ENCODE results near the gene TMEM131. TPM values are rescaled to one million over a fixed set of nuclear protein-coding genes. Genes with fewer than 3 reads are reported as not detected.
"Not testable (repeated sequence)": the region's sequence is repeated elsewhere in the genome, so short reads cannot be mapped to it uniquely, and the experiment has no call there.

The TMEM131 gene
- total RNA-seq, 2 experiments from 2014 or later = 31.3 to 31.9 TPM

DNA sequence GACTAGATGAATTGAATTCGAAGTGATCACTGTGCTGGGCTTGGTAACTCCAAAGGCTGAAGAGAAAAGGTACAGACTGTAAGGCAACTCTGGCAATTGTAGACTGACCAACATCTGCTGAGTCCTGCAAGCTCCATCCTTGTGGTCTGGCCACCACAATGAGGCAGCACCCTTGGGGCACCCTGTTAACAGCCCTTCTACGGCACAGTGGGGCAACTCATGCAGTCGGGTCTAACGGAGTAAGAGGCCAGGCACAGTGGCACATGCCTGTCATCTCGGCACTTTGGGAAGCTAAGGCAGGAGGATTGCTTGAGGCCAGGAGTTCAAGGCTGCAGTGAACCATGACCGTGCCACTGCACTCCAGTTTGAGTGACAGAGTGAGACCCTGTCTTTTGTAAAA, 155.6 kb downstream of the TMEM131 start:
- CTCF ChIA-PET = interaction anchor here (1.4 kb wide), 1 partner anchor 33 kb away, joined by 4 read pairs; no protein-coding TSS in a partner anchor
- Mint-ChIP-seq H3K27ac (no peak overlapping the region), H3K4me1 (peaks cover 10% of the 10 kb centered on the region), H3K4me3 (no peak overlapping the region), H3K27me3 (no peaks in the 10 kb centered on the region), H3K9me3 (no peaks in the 10 kb centered on the region), H3K36me3 (ENCODE audit: low read depth) (peaks cover 38% of the 10 kb centered on the region)
- no peak for DNase-seq
- POLR2A ChIA-PET = no interaction called here

- no peak overlapping the region for H3K27ac Mint-ChIP-seq
- POLR2A ChIA-PET = interaction anchor here (0.9 kb wide), 1 partner anchor 36 kb away, joined by 4 read pairs; no protein-coding TSS in a partner anchor
- no peak overlapping the region for H3K4me3 Mint-ChIP-seq
- DNase-seq = no peak
- no peaks in the 10 kb centered on the region for H3K27me3 Mint-ChIP-seq
- H3K4me1 Mint-ChIP-seq = peaks cover 14% of the 10 kb centered on the region
- H3K36me3 Mint-ChIP-seq (ENCODE audit: low read depth) = peaks cover 30% of the 10 kb centered on the region
- CTCF ChIA-PET = interaction anchor here (0.6 kb wide), 1 partner anchor 19 kb away, joined by 3 read pairs; no protein-coding TSS in a partner anchor
- no peaks in the 10 kb centered on the region for H3K9me3 Mint-ChIP-seq
Observed at GRCh38 chr2:97834610-97835009, 161.1 kb downstream of the TMEM131 start.

GRCh38 chr2:97831121-97831520, 164.6 kb downstream of the TMEM131 start:
- Mint-ChIP-seq H3K27ac (no peak overlapping the region), H3K9me3 (no peaks in the 10 kb centered on the region), H3K4me3 (no peak overlapping the region), H3K36me3 (ENCODE audit: low read depth) (peaks cover 30% of the 10 kb centered on the region), H3K27me3 (no peaks in the 10 kb centered on the region), H3K4me1 (peaks cover 20% of the 10 kb centered on the region)
- POLR2A ChIA-PET = no interaction called here
- CTCF ChIA-PET = no interaction called here
- DNase-seq = no peak

- H3K36me3 Mint-ChIP-seq (ENCODE audit: low read depth) = peaks cover 30% of the 10 kb centered on the region
- H3K9me3 Mint-ChIP-seq, DNase-seq, H3K27ac Mint-ChIP-seq, H3K4me1 Mint-ChIP-seq, CTCF ChIA-PET, H3K27me3 Mint-ChIP-seq, H3K4me3 Mint-ChIP-seq, POLR2A ChIA-PET: not testable (repeated sequence)
Observed at GRCh38 chr2:97829255-97829654, 166.5 kb downstream of the TMEM131 start.

DNA sequence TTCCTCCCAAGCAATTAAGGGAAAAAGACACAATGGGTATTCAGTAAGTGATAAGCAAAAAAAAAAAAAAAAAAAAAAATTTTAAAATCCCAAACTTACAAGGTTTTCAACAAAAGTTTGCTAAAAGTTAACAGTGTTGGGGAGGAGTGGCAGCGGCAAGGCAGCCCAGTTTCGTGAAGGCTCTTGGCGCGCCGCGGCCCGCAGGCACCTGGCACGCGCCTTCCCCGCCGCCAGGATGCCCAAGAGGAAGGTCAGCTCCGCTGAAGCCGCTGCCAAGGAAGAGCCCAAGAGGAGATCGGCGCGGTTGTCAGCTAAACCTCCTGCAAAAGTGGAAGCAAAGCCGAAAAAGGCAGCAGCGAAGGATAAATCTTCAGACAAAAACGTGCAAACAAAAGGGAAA, 168.7 kb downstream of the TMEM131 start:
- H3K36me3 Mint-ChIP-seq (ENCODE audit: low read depth) = peaks cover 33% of the 10 kb centered on the region
- H3K9me3 Mint-ChIP-seq, DNase-seq, H3K27me3 Mint-ChIP-seq, H3K27ac Mint-ChIP-seq, H3K4me3 Mint-ChIP-seq, H3K4me1 Mint-ChIP-seq, POLR2A ChIA-PET: not testable (repeated sequence)
- CTCF ChIA-PET = interaction anchor here (0.6 kb wide), 1 partner anchor 260 kb away, joined by 3 read pairs; no protein-coding TSS in a partner anchor

- CTCF ChIA-PET, H3K4me1 Mint-ChIP-seq, H3K4me3 Mint-ChIP-seq, H3K27ac Mint-ChIP-seq, H3K27me3 Mint-ChIP-seq, H3K9me3 Mint-ChIP-seq, POLR2A ChIA-PET, DNase-seq: not testable (repeated sequence)
- H3K36me3 Mint-ChIP-seq (ENCODE audit: low read depth) = peaks cover 36% of the 10 kb centered on the region
Observed at GRCh38 chr2:97826266-97826847, 169.4 kb downstream of the TMEM131 start.

- H3K4me1 Mint-ChIP-seq, H3K27me3 Mint-ChIP-seq, H3K4me3 Mint-ChIP-seq, H3K27ac Mint-ChIP-seq, CTCF ChIA-PET, DNase-seq, H3K9me3 Mint-ChIP-seq, POLR2A ChIA-PET: not testable (repeated sequence)
- peaks cover 23% of the 10 kb centered on the region for H3K36me3 Mint-ChIP-seq (ENCODE audit: low read depth)
Observed at GRCh38 chr2:97824011-97824410, 171.7 kb downstream of the TMEM131 start.

GRCh38 chr2:97821862-97822261, 173.9 kb downstream of the TMEM131 start:
- H3K4me1 Mint-ChIP-seq, H3K4me3 Mint-ChIP-seq, H3K27ac Mint-ChIP-seq, H3K27me3 Mint-ChIP-seq, H3K9me3 Mint-ChIP-seq, DNase-seq: not testable (repeated sequence)
- H3K36me3 Mint-ChIP-seq (ENCODE audit: low read depth) = peaks cover 17% of the 10 kb centered on the region
- ChIA-PET CTCF (interaction anchor here (1.5 kb wide), 1 partner anchor 15 kb away, joined by 4 read pairs; no protein-coding TSS in a partner anchor), POLR2A (interaction anchor here (1.3 kb wide), 1 partner anchor 36 kb away, joined by 3 read pairs; no protein-coding TSS in a partner anchor)

GRCh38 chr2:97819754-97820153, 176.0 kb downstream of the TMEM131 start:
- Mint-ChIP-seq H3K4me3 (no peak overlapping the region), H3K27ac (no peak overlapping the region), H3K27me3 (no peaks in the 10 kb centered on the region), H3K9me3 (no peaks in the 10 kb centered on the region), H3K36me3 (ENCODE audit: low read depth) (peaks cover 17% of the 10 kb centered on the region), H3K4me1 (no peaks in the 10 kb centered on the region)
- DNase-seq = no peak
- ChIA-PET POLR2A (no interaction called here), CTCF (no interaction called here)

DNA sequence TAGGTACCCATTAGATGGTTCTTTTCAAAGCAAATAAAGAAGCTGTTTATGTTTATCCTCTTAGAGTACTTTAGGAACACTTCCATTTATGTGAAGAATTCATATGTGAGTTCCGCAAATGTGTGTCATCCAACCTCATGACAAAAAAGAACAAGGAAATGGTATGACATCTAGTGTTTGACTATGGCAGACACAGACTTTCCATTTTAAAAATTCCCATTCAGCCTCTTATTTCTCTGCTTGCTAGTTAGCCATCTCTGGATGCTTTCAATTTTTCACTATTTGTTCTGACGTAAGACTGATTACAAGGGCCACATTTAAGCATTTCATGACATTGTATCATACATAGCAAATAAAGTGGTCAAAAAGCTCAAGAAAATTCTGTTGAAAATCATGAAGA, 179.3 kb downstream of the TMEM131 start:
- CTCF ChIA-PET = no interaction called here
- DNase-seq = no peak

DNA sequence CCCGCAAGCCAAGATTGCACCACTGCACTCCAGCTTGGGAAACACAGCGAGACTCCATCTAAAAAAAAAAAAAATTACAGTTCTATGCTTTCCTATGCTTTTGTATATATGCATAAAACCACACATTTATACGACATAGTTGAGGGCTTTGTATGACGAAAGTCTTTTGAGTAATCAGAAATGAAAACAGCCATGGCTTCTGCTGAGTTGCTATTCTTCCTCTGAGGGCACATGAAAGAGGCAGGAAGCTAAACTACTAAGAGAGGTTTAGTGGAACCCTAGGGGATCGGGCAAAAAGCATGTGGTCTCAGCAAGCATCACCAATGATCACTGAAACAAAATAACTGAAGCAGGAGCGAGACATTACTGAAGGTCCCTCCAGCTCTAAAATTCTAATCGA, 182.8 kb downstream of the TMEM131 start:
- CTCF ChIA-PET = no interaction called here
- Mint-ChIP-seq H3K4me1 (no peaks in the 10 kb centered on the region), H3K27me3 (no peaks in the 10 kb centered on the region), H3K36me3 (ENCODE audit: low read depth) (peaks cover 18% of the 10 kb centered on the region), H3K4me3 (no peak overlapping the region), H3K27ac (no peak overlapping the region), H3K9me3 (no peaks in the 10 kb centered on the region)
- POLR2A ChIA-PET = no interaction called here
- no peak for DNase-seq

More for the DNA sequence above, 179.3 kb downstream of the TMEM131 start:
- H3K9me3 Mint-ChIP-seq = no peaks in the 10 kb centered on the region
- H3K4me3 Mint-ChIP-seq = no peak overlapping the region
- peaks cover 17% of the 10 kb centered on the region for H3K36me3 Mint-ChIP-seq (ENCODE audit: low read depth)
- H3K4me1 Mint-ChIP-seq = no peaks in the 10 kb centered on the region
- POLR2A ChIA-PET = no interaction called here
- H3K27me3 Mint-ChIP-seq = no peaks in the 10 kb centered on the region
- no peak overlapping the region for H3K27ac Mint-ChIP-seq

DNA sequence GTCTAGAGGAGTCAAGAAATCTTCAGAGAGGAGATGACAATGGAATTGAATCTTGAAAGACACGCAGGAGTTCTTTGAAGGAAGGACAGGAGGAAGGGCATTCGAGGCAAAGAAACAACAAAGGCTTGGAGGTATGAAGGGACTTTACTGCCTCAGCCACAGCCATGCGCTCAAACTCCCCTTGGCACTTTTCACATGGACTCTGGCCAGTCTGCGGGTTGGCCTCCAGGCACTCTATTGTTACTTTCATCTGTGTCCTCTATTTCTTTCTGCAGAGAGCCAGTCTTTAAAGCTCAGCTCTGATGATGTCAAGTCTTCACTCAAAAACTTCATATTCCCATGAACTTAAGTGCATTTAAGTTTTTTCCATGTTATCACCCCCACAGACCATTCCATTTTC, 186.9 kb downstream of the TMEM131 start:
- CTCF ChIA-PET = no interaction called here
- no peaks in the 10 kb centered on the region for H3K9me3 Mint-ChIP-seq
- peaks cover 19% of the 10 kb centered on the region for H3K36me3 Mint-ChIP-seq (ENCODE audit: low read depth)
- no peak overlapping the region for H3K4me3 Mint-ChIP-seq
- no peak overlapping the region for H3K27ac Mint-ChIP-seq
- POLR2A ChIA-PET = no interaction called here
- peaks cover 3% of the 10 kb centered on the region for H3K4me1 Mint-ChIP-seq
- no peaks in the 10 kb centered on the region for H3K27me3 Mint-ChIP-seq
- DNase-seq = no peak

DNA sequence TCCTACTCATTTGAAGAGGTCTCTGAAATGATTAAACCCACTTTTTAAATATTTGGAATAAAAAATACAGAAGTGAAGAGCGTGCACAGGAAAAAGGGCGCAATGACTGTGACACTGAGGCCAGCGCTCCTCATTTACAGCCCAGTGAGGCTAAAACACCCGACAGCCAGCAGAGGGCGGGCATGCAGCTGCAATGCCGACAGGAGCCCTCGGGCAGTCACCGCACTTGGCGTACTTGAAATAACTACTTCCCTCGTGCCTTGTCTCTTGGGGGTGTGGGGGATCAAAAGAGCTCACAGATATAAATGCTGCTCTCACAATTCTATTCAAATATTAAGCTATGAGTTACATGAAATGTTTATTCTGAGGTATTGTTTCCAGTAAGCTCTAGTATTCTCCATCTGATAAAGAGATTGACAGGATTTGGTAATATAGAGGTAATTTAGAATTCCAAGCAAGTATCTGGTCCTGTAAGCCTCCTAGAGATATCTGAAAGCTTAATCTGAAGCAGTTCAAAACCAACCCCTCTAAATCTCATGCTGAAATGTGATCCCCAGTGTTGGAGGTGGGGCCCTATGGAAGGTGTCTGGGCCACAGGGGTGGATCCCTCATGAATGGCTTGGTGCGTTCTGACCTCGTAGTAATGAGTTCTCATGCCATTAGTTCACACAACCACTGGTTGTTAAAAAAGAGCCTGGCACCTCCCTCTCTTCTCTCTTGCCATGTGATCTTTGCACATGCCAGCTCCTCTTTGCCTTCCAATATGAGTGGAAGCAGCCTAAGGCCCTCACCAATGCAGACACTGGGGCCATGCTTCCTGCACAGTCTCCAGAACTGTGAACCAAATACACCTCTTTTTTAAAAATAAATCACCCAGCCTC, 188.8 kb downstream of the TMEM131 start:
- no peak overlapping the region for H3K27ac Mint-ChIP-seq
- POLR2A ChIA-PET = interaction anchor here (1.1 to 1.4 kb wide), 2 partner anchors 63 to 188 kb away, joined by 3 to 5 read pairs; no protein-coding TSS in a partner anchor
- H3K9me3 Mint-ChIP-seq = no peaks in the 10 kb centered on the region

More for the DNA sequence above, 188.8 kb downstream of the TMEM131 start:
- Mint-ChIP-seq H3K27me3 (no peaks in the 10 kb centered on the region), H3K4me1 (peaks cover 3% of the 10 kb centered on the region), H3K4me3 (no peak overlapping the region), H3K36me3 (ENCODE audit: low read depth) (peaks cover 11% of the 10 kb centered on the region)
- DNase-seq = peak; percentile 83
- CTCF ChIA-PET = interaction anchor here (0.6 to 2.5 kb wide), 32 partner anchors 11 to 1030 kb away, joined by 3 to 23 read pairs (median 4); no protein-coding TSS in a partner anchor
